Measurements from ENCODE around the gene CD38.

The CD38 gene

DNA sequence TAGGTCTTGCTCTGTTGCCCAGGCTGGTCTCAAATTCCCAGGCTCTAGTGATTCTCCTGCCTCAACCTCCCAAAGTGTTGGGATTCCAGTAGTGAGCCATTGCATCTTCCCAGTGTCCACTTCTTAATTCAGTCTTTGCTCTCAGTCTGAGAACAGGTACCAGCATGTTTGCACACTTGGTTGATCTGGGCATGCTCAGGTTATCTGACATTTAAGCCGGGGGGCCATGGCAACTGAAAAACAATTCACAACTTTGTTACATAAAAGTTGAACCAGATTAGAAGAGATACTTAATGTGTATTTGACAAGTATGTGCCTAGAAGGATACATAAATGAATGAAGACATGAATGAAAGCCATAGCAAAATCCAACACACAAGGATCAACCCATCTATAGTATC, 121.4 kb downstream of the CD38 start:
- DNase-seq (ENCODE audit: low spot score), result no peak

DNA sequence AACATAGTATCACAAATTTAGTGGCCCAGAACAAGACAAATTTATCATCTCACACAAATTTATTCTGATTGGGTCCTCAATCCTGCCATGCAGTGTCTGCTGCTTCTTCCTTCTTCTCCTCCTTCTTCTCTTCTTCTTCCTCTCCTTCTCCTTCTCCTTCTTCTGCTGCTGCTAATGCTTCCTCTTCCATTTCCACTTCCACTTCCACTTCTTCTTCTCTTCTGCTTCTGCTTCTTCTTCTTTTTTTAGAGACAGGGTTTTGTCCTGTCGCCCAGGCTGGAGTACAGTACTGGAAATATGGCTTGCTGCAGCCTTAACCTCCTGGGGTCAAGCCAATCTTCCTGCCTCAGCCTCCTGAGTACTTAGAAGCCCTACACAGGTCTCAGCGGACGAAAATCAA, 122.9 kb downstream of the CD38 start:
- no peak for DNase-seq (ENCODE audit: low spot score)

DNA sequence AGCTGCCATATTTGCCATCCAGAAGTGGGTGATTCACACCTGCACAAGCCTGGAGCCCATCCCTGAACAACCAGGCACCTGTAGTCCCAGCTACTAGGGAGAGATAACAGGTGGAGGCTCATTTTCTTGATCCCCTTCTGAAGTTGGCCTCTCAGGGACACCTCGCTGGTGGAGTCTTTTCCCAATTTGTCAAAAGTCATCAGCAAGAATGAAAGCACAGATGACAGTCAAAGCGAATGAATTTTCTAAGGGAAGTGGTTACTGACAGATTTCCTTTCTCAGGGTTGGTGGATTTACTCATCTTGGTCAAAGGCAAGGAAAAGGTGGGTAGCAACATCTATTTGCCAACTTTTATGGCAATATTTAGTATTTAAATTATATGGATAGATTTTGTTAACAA, 123.9 kb downstream of the CD38 start:
- no peak for DNase-seq (ENCODE audit: low spot score)

DNA sequence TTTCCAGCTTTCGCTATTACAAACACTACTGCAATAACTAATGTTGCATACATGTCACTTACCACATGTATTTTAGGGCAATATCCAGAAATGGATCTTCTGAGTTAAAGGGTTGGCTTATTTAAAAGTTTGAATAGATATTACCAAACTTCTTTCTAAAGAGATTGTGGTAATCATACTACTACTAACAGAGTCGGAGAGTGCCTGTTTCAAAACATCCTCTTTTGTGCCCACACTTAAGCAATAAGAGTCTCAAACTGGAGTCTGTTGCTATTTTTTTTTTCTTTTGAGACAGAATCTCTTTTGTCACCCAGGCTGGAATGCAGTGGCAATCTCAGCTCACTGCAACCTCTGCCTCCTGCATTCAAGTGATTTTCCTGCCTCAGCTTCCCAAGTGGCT, 124.6 kb downstream of the CD38 start:
- no peak for DNase-seq (ENCODE audit: low spot score)

Data from putamen (tissue), 1 donor.